Neural cell (in vitro differentiated cells): ENCODE results near the gene DBH. TPM values are rescaled to one million over a fixed set of nuclear protein-coding genes. Genes with fewer than 3 reads are reported as not detected.

Source experiments
- H2AFZ ChIP-seq: fragments of 200-600, 300-800 bp; sonication (generic), shearing (Covaris generic); 2 replicates; pipeline ENCODE4 v1.6.0; 2014; ENCODE audit warnings: low read depth, mild to moderate bottlenecking, antibody characterized with exemption, low read length, moderate library complexity
- H3F3A ChIP-seq: fragments of 200-600 bp; shearing (Covaris generic); 2 replicates; pipeline ENCODE4 v1.6.1; 2016; ENCODE audit warnings: mild to moderate bottlenecking, moderate library complexity, mixed read lengths, antibody characterized with exemption, low read length; ENCODE audit not compliant: insufficient read depth, poor library complexity, severe bottlenecking
- H3K27ac ChIP-seq: fragments of 200-600, 300-800 bp; sonication (generic), shearing (Covaris generic); 2 replicates; pipeline ENCODE4 v1.5.1; 2014; ENCODE audit warnings: mild to moderate bottlenecking, low read length, moderate library complexity
- H3K27me3 ChIP-seq: fragments of 300-800, 200-600 bp; sonication (generic), shearing (Covaris generic); 2 replicates; pipeline ENCODE4 v1.6.0; 2014; ENCODE audit warnings: mild to moderate bottlenecking, low read depth, low read length, moderate library complexity; ENCODE audit not compliant: insufficient read depth
- H3K36me3 ChIP-seq: fragments of 300-800, 200-600 bp; sonication (generic), shearing (Covaris generic); 2 replicates; pipeline ENCODE4 v1.5.1; 2014; ENCODE audit warnings: mild to moderate bottlenecking, antibody characterized with exemption, low read length, moderate library complexity; ENCODE audit not compliant: insufficient read depth
- H3K4me2 ChIP-seq: fragments of 300-800, 200-600 bp; sonication (generic), shearing (Covaris generic); 2 replicates; pipeline ENCODE4 v1.6.0; 2014; ENCODE audit warnings: mild to moderate bottlenecking, low read length
- H3K4me3 ChIP-seq: fragments of 300-800, 200-600 bp; sonication (generic), shearing (Covaris generic); 2 replicates; pipeline ENCODE4 v1.5.1; 2014; ENCODE audit warnings: mild to moderate bottlenecking, low read length, moderate library complexity
- H3K79me2 ChIP-seq: fragments of 200-600 bp; shearing (Covaris generic); replicated peaks from 2 replicates; pipeline ENCODE4 v1.6.0; 2014; ENCODE audit warnings: mild to moderate bottlenecking, low read length, moderate library complexity; ENCODE audit not compliant: insufficient read depth
- H3K9ac ChIP-seq: fragments of 300-800, 200-600 bp; sonication (generic), shearing (Covaris generic); 2 replicates; pipeline ENCODE4 v1.6.1; 2016; ENCODE audit warnings: mild to moderate bottlenecking, low read length, mixed read lengths
- H3K9me2 ChIP-seq: fragments of 200-600 bp; shearing (Covaris generic); 2 replicates; pipeline ENCODE4 v1.6.1; 2016; ENCODE audit warnings: mild to moderate bottlenecking, low read length, mixed read lengths; ENCODE audit not compliant: insufficient read depth
- H3K9me3 ChIP-seq: fragments of 200-600, 300-800 bp; sonication (generic), shearing (Covaris generic); 2 replicates; pipeline ENCODE4 v1.6.1; 2016; ENCODE audit warnings: mild to moderate bottlenecking, mixed run types, low read length, moderate library complexity, mixed read lengths
- H4K20me1 ChIP-seq: fragments of 200-600 bp; shearing (Covaris generic); 2 replicates; pipeline ENCODE4 v1.6.1; 2016; ENCODE audit warnings: mild to moderate bottlenecking, mixed run types; ENCODE audit not compliant: insufficient read depth
- CTCF ChIP-seq: fragments of 450-650 bp; IDR thresholded peaks from 2 replicates; pipeline ENCODE4 v1.5.1; 2014; ENCODE audit warnings: antibody characterized with exemption, mild to moderate bottlenecking, moderate library complexity; ENCODE audit not compliant: poor library complexity, severe bottlenecking
- EP300 ChIP-seq: fragments of 450-650 bp; conservative IDR thresholded peaks from 2 replicates; pipeline ENCODE4 v1.6.1; 2014; ENCODE audit warnings: antibody characterized with exemption, mild to moderate bottlenecking, moderate library complexity; ENCODE audit not compliant: poor library complexity, severe bottlenecking
- EZH2 ChIP-seq: fragments of 200-600, 300-800 bp; shearing (Covaris generic), sonication (generic); IDR thresholded peaks from 2 replicates; pipeline ENCODE4 v1.6.1; 2014; ENCODE audit warnings: antibody characterized with exemption, low read length, borderline replicate concordance, mild to moderate bottlenecking; ENCODE audit not compliant: insufficient read depth, poor library complexity, severe bottlenecking
- MXI1 ChIP-seq: fragments of 450-650 bp; conservative IDR thresholded peaks from 2 replicates; pipeline ENCODE4 v1.6.1; 2014; ENCODE audit warnings: antibody characterized with exemption, mild to moderate bottlenecking; ENCODE audit not compliant: poor library complexity, severe bottlenecking
- POLR2AphosphoS5 ChIP-seq: IDR thresholded peaks from 2 replicates; pipeline ENCODE4 v1.6.1; 2012
- RAD21 ChIP-seq: fragments of 450-650 bp; conservative IDR thresholded peaks from 2 replicates; pipeline ENCODE4 v1.6.1; 2014; ENCODE audit warnings: antibody characterized with exemption, mild to moderate bottlenecking, moderate library complexity
- REST ChIP-seq: IDR thresholded peaks from 2 replicates; pipeline ENCODE4 v1.6.1; 2012; ENCODE audit warnings: borderline replicate concordance
- SMC3 ChIP-seq: fragments of 450-650 bp; conservative IDR thresholded peaks from 2 replicates; pipeline ENCODE4 v1.6.1; 2014; ENCODE audit warnings: antibody characterized with exemption, mild to moderate bottlenecking, moderate library complexity; ENCODE audit not compliant: poor library complexity
- TAF1 ChIP-seq: IDR thresholded peaks from 2 replicates; pipeline ENCODE4 v1.6.1; 2012; ENCODE audit warnings: low read depth
- polyA plus RNA-seq: library from polyadenylated mRNA; depleted of rRNA; stranded (reverse); fragments of >200 nt; gene quantifications from 2 replicates; pipeline ENCODE4 v1.2.3, GENCODE V29; 2014

The DBH gene
- polyA plus RNA-seq, 1 donor from 2014 or later = not detected

GRCh38 chr9:133684936-133685361, 48.8 kb downstream of the DBH start:
- H4K20me1 ChIP-seq = no peaks in the 10 kb centered on the region
- H3K27ac ChIP-seq = no peak overlapping the region
- H3K9me2 ChIP-seq = no peaks in the 10 kb centered on the region
- no peak overlapping the region for H3K4me2 ChIP-seq
- no peaks in the 10 kb centered on the region for H3K36me3 ChIP-seq
- no peak for TF ChIP-seq TAF1
- no peak for TF ChIP-seq CTCF
- no peak for TF ChIP-seq SMC3
- no peak for TF ChIP-seq EP300
- no peak for TF ChIP-seq POLR2AphosphoS5
- no peak for TF ChIP-seq RAD21
- TF ChIP-seq MXI1 = no peak
- no peak for TF ChIP-seq REST
- no peak for TF ChIP-seq EZH2
- H3K4me3 ChIP-seq = no peak overlapping the region
- H3K9me3 ChIP-seq = no peaks in the 10 kb centered on the region
- no peaks in the 10 kb centered on the region for H3K27me3 ChIP-seq
- H2AFZ ChIP-seq = no peak overlapping the region
- no peaks in the 10 kb centered on the region for H3K79me2 ChIP-seq
- no peak overlapping the region for H3K9ac ChIP-seq
- no peaks in the 10 kb centered on the region for H3F3A ChIP-seq

GRCh38 chr9:133685653-133686609, 49.8 kb downstream of the DBH start:
- H3K9ac ChIP-seq = no peak overlapping the region
- no peak overlapping the region for H3K4me2 ChIP-seq
- H3K27me3 ChIP-seq = no peaks in the 10 kb centered on the region
- no peak overlapping the region for H2AFZ ChIP-seq
- no peaks in the 10 kb centered on the region for H3K9me2 ChIP-seq
- H3K9me3 ChIP-seq = no peaks in the 10 kb centered on the region
- no peaks in the 10 kb centered on the region for H3K36me3 ChIP-seq
- H3K79me2 ChIP-seq = no peaks in the 10 kb centered on the region
- no peaks in the 10 kb centered on the region for H3F3A ChIP-seq
- TF ChIP-seq POLR2AphosphoS5 = no peak
- H4K20me1 ChIP-seq = no peaks in the 10 kb centered on the region
- H3K27ac ChIP-seq = no peak overlapping the region
- no peak overlapping the region for H3K4me3 ChIP-seq
